Measurements from ENCODE around the gene HMCN2.

Gene HMCN2

GRCh38 chr9:130430734-130431535, 165.4 kb downstream of the HMCN2 start:
- Histone ChIP-seq H3K27me3 (ENCODE audit: control insufficient read depth in 3 of 3, insufficient read depth in 3 of 3, low read depth in 1 of 3, low read length in 3 of 3) (peaks cover 9 to 78% (median 25%) of the 10 kb centered on the region in 3 experiments), H2BK15ac (ENCODE audit: low read length) (peak overlapping the region; percentile 89), H4K8ac (ENCODE audit: low read depth, low read length) (no peak overlapping the region), H3K4me3 (ENCODE audit: low read length in 2 of 2) (no peak overlapping the region), H3K4me2 (ENCODE audit: insufficient read depth, low read length, poor library complexity, severe bottlenecking) (no peak overlapping the region), H3K9ac (ENCODE audit: low read depth, low read length, poor library complexity) (no peak overlapping the region), H3K14ac (ENCODE audit: low read length) (peak overlapping the region; percentile 71), H3K36me3 (replicated peaks in 1 of 2; ENCODE audit: control insufficient read depth in 2 of 2, insufficient read depth in 2 of 2, low read length in 2 of 2) (no peaks in the 10 kb centered on the region), H3K27ac (replicated peaks; ENCODE audit: low read length) (no peak overlapping the region), H2AFZ (ENCODE audit: low read length) (no peak overlapping the region), H2BK5ac (ENCODE audit: low read length) (no peak overlapping the region), H3K4me1 (ENCODE audit: control insufficient read depth in 2 of 2, insufficient read depth in 1 of 2, low read depth in 1 of 2, low read length in 2 of 2) (peaks cover 0 to 10% of the 10 kb centered on the region in 2 donors), H2AK5ac (ENCODE audit: low read depth, low read length) (peak overlapping the region; percentile 99), H2BK12ac (ENCODE audit: low read length) (peak overlapping the region; percentile 30), H3K23ac (ENCODE audit: low read depth, low read length, poor library complexity) (peak overlapping the region; percentile 80), H3K9me3 (replicated peaks in 1 of 2; ENCODE audit: control insufficient read depth in 2 of 2, insufficient read depth in 1 of 2, low read depth in 1 of 2, low read length in 2 of 2) (no peaks in the 10 kb centered on the region), H3K4ac (ENCODE audit: low read length) (peak overlapping the region; percentile 84), H2BK120ac (ENCODE audit: low read depth, low read length) (no peak overlapping the region), H4K91ac (ENCODE audit: low read depth, low read length, poor library complexity) (no peak overlapping the region), H3K18ac (ENCODE audit: low read length) (peak overlapping the region; percentile 80), H3K79me1 (ENCODE audit: low read depth, low read length) (peaks cover 2% of the 10 kb centered on the region)
- no CpG with 5 or more reads among the region's 22 CpGs for WGBS, 2 donors (ENCODE audit: extremely low coverage in 2 of 2, insufficient read length in 2 of 2, insufficient replicate concordance in 1 of 2)
- no peak for DNase-seq (ENCODE audit: low spot score)

DNA sequence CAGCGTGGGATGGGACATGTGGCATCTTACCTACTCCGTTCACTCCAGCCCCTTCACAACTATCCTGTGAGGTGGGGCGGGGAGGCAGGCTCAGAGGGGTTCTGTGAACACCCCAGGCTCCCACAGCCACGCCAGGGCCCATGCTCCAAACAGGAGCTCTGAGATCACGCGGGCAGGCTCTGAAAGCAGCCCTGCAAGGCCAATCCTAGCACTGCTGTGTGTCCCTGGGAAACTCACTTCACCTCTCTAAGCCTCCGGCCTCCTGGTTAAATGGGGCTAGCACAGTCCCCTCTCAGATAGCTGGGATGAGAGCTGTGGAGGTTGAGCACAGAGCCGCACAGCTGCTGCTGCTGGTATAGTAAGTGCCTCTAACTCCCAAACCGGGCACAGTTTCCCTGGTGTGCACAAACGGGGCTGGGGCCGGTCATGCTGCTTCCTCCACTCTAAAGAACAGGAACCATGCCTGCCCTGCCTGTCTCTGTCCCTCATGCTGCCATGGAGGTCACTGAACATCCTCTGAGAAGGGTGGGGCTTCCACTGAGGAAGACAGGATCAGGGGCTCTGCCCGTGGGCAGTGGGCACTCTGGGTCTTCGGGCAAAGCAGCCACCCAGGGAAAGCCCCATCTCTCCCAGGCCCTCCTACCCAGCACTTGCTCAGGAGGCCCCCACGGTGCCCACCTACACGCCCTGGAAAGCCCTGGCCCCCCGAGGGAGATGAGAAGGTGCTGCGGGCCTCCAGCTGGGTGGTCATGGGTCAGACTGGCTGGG, 166.2 kb downstream of the HMCN2 start:
- WGBS, 2 donors (ENCODE audit: extremely low coverage in 2 of 2, insufficient read length in 2 of 2, insufficient replicate concordance in 1 of 2) = no CpG with 5 or more reads among the region's 17 CpGs
- Histone ChIP-seq H2BK12ac (ENCODE audit: low read length) (peak overlapping the region; percentile 60), H3K4ac (ENCODE audit: low read length) (no peak overlapping the region), H2BK15ac (ENCODE audit: low read length) (peak overlapping the region; percentile 89), H3K9me3 (replicated peaks in 1 of 2; ENCODE audit: control insufficient read depth in 2 of 2, insufficient read depth in 1 of 2, low read depth in 1 of 2, low read length in 2 of 2) (no peaks in the 10 kb centered on the region), H3K27ac (replicated peaks; ENCODE audit: low read length) (no peak overlapping the region), H3K79me1 (ENCODE audit: low read depth, low read length) (peaks cover 2% of the 10 kb centered on the region), H2AK5ac (ENCODE audit: low read depth, low read length) (peak overlapping the region; percentile 99), H3K27me3 (ENCODE audit: control insufficient read depth in 3 of 3, insufficient read depth in 3 of 3, low read depth in 1 of 3, low read length in 3 of 3) (peaks cover 9 to 78% (median 25%) of the 10 kb centered on the region in 3 experiments), H4K8ac (ENCODE audit: low read depth, low read length) (no peak overlapping the region), H3K4me1 (ENCODE audit: control insufficient read depth in 2 of 2, insufficient read depth in 1 of 2, low read depth in 1 of 2, low read length in 2 of 2) (peaks cover 0 to 12% of the 10 kb centered on the region in 2 donors), H3K18ac (ENCODE audit: low read length) (peak overlapping the region; percentile 74), H3K14ac (ENCODE audit: low read length) (no peak overlapping the region), H3K23ac (ENCODE audit: low read depth, low read length, poor library complexity) (peak overlapping the region; percentile 80), H3K36me3 (replicated peaks in 1 of 2; ENCODE audit: control insufficient read depth in 2 of 2, insufficient read depth in 2 of 2, low read length in 2 of 2) (no peaks in the 10 kb centered on the region), H2AFZ (ENCODE audit: low read length) (no peak overlapping the region), H2BK5ac (ENCODE audit: low read length) (no peak overlapping the region), H3K9ac (ENCODE audit: low read depth, low read length, poor library complexity) (no peak overlapping the region), H3K4me2 (ENCODE audit: insufficient read depth, low read length, poor library complexity, severe bottlenecking) (no peak overlapping the region), H3K4me3 (ENCODE audit: low read length in 2 of 2) (no peak overlapping the region), H4K91ac (ENCODE audit: low read depth, low read length, poor library complexity) (no peak overlapping the region), H2BK120ac (ENCODE audit: low read depth, low read length) (peak overlapping the region; percentile 9)
- DNase-seq (ENCODE audit: low spot score) = no peak

DNA sequence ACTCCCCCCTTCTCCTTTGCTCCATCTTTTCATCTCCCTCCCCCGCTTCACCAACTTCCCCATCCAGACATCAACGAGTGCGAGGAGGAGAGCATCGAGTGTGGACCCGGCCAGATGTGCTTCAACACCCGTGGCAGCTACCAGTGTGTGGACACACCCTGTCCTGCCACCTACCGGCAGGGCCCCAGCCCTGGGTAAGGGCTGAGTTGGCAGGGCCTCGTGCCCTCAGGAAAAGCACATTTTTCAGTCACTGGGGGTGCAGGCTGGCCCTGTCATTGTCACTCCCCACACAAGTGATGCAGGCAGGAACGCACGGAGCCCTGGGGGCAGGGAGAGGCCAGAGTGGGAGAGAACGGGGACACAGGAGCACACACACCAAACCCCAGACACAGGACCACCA, 166.8 kb downstream of the HMCN2 start:
- no peak overlapping the region for H2BK5ac ChIP-seq (ENCODE audit: low read length)
- H3K18ac ChIP-seq (ENCODE audit: low read length) = peak overlapping the region; percentile 94
- no peak overlapping the region for H4K8ac ChIP-seq (ENCODE audit: low read depth, low read length)
- H3K14ac ChIP-seq (ENCODE audit: low read length) = no peak overlapping the region
- H2BK120ac ChIP-seq (ENCODE audit: low read depth, low read length) = peak overlapping the region; percentile 9
- H3K36me3 ChIP-seq (replicated peaks in 1 of 2; ENCODE audit: control insufficient read depth in 2 of 2, insufficient read depth in 2 of 2, low read length in 2 of 2) = no peaks in the 10 kb centered on the region
- H3K4me3 ChIP-seq (ENCODE audit: low read length in 2 of 2) = no peak overlapping the region
- no peak overlapping the region for H4K91ac ChIP-seq (ENCODE audit: low read depth, low read length, poor library complexity)
- no peaks in the 10 kb centered on the region for H3K9me3 ChIP-seq (replicated peaks in 1 of 2; ENCODE audit: control insufficient read depth in 2 of 2, insufficient read depth in 1 of 2, low read depth in 1 of 2, low read length in 2 of 2)
- WGBS, 2 donors (ENCODE audit: extremely low coverage in 2 of 2, insufficient read length in 2 of 2, insufficient replicate concordance in 1 of 2) = no CpG with 5 or more reads among the region's 11 CpGs
- peaks cover 0 to 12% of the 10 kb centered on the region in 2 donors for H3K4me1 ChIP-seq (ENCODE audit: control insufficient read depth in 2 of 2, insufficient read depth in 1 of 2, low read depth in 1 of 2, low read length in 2 of 2)
- H2AK5ac ChIP-seq (ENCODE audit: low read depth, low read length) = peak overlapping the region; percentile 33
- no peak overlapping the region for H2AFZ ChIP-seq (ENCODE audit: low read length)
- peak overlapping the region; percentile 90 for H3K23ac ChIP-seq (ENCODE audit: low read depth, low read length, poor library complexity)
- H3K27me3 ChIP-seq (ENCODE audit: control insufficient read depth in 3 of 3, insufficient read depth in 3 of 3, low read depth in 1 of 3, low read length in 3 of 3) = peaks cover 9 to 78% (median 25%) of the 10 kb centered on the region in 3 experiments
- no peak for DNase-seq (ENCODE audit: low spot score)
- peaks cover 2% of the 10 kb centered on the region for H3K79me1 ChIP-seq (ENCODE audit: low read depth, low read length)
- no peak overlapping the region for H3K4me2 ChIP-seq (ENCODE audit: insufficient read depth, low read length, poor library complexity, severe bottlenecking)
- no peak overlapping the region for H3K4ac ChIP-seq (ENCODE audit: low read length)
- peak overlapping the region; percentile 67 for H3K9ac ChIP-seq (ENCODE audit: low read depth, low read length, poor library complexity)
- H2BK12ac ChIP-seq (ENCODE audit: low read length) = no peak overlapping the region
- no peak overlapping the region for H3K27ac ChIP-seq (replicated peaks; ENCODE audit: low read length)
- H2BK15ac ChIP-seq (ENCODE audit: low read length) = peak overlapping the region; percentile 89

DNA sequence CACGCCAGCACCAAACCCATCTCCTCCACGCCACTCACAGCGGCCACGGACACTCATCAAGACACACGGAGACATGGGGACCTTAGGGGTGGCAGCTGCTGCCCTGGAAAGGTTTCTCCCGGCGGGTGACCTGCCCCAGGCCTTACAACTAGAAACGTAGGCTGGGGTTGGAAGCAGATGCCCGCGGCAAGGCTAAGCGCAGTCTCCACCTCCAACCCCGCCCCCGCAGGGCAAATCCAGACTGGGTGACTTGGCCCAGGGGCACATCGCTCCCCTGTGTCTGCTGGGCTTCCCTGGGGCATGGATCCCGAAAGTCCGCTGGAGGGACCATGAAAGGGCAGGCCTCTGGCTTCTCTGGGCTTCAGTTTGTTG, 167.2 kb downstream of the HMCN2 start:
- peak overlapping the region; percentile 89 for H2BK15ac ChIP-seq (ENCODE audit: low read length)
- peak overlapping the region; percentile 95 for H4K8ac ChIP-seq (ENCODE audit: low read depth, low read length)
- H3K4me3 ChIP-seq (ENCODE audit: low read length in 2 of 2) = no peak overlapping the region
- H2AFZ ChIP-seq (ENCODE audit: low read length) = peak overlapping the region; percentile 95
- H3K79me1 ChIP-seq (ENCODE audit: low read depth, low read length) = peaks cover 2% of the 10 kb centered on the region
- peaks cover 0 to 12% of the 10 kb centered on the region in 2 donors for H3K4me1 ChIP-seq (ENCODE audit: control insufficient read depth in 2 of 2, insufficient read depth in 1 of 2, low read depth in 1 of 2, low read length in 2 of 2)
- peaks cover 9 to 78% (median 25%) of the 10 kb centered on the region in 3 experiments for H3K27me3 ChIP-seq (ENCODE audit: control insufficient read depth in 3 of 3, insufficient read depth in 3 of 3, low read depth in 1 of 3, low read length in 3 of 3)
- peak overlapping the region; percentile 33 for H2AK5ac ChIP-seq (ENCODE audit: low read depth, low read length)
- no peak overlapping the region for H2BK5ac ChIP-seq (ENCODE audit: low read length)
- no peak overlapping the region for H2BK12ac ChIP-seq (ENCODE audit: low read length)
- H3K9ac ChIP-seq (ENCODE audit: low read depth, low read length, poor library complexity) = peak overlapping the region; percentile 67
- no peak for DNase-seq (ENCODE audit: low spot score)
- H3K4me2 ChIP-seq (ENCODE audit: insufficient read depth, low read length, poor library complexity, severe bottlenecking) = peak overlapping the region; percentile 95
- H3K4ac ChIP-seq (ENCODE audit: low read length) = peak overlapping the region; percentile 79
- peak overlapping the region; percentile 90 for H3K23ac ChIP-seq (ENCODE audit: low read depth, low read length, poor library complexity)
- no peak overlapping the region for H4K91ac ChIP-seq (ENCODE audit: low read depth, low read length, poor library complexity)
- H3K27ac ChIP-seq (replicated peaks; ENCODE audit: low read length) = no peak overlapping the region
- no peaks in the 10 kb centered on the region for H3K9me3 ChIP-seq (replicated peaks in 1 of 2; ENCODE audit: control insufficient read depth in 2 of 2, insufficient read depth in 1 of 2, low read depth in 1 of 2, low read length in 2 of 2)
- H3K18ac ChIP-seq (ENCODE audit: low read length) = peak overlapping the region; percentile 97
- peak overlapping the region; percentile 89 for H2BK120ac ChIP-seq (ENCODE audit: low read depth, low read length)
- H3K14ac ChIP-seq (ENCODE audit: low read length) = peak overlapping the region; percentile 90
- no CpG with 5 or more reads among the region's 16 CpGs for WGBS, 2 donors (ENCODE audit: extremely low coverage in 2 of 2, insufficient read length in 2 of 2, insufficient replicate concordance in 1 of 2)
- H3K36me3 ChIP-seq (replicated peaks in 1 of 2; ENCODE audit: control insufficient read depth in 2 of 2, insufficient read depth in 2 of 2, low read length in 2 of 2) = no peaks in the 10 kb centered on the region
